ENCODE data around the gene SIKE1.
"Not testable (repeated sequence)": the region's sequence is repeated elsewhere in the genome, so short reads cannot be mapped to it uniquely, and the experiment has no call there.

Gene SIKE1

GRCh38 chr1:114780344-114781226 is at the start of gene SIKE1:
TSS of gene SIKE1 (minus strand) at chr1:114780685. CDS start at chr1:114780607, 78 bp downstream.
- peak; percentile 84 to 90 for DNase-seq (ENCODE audit: low read depth in 2 of 2, low spot score in 1 of 2)

DNA sequence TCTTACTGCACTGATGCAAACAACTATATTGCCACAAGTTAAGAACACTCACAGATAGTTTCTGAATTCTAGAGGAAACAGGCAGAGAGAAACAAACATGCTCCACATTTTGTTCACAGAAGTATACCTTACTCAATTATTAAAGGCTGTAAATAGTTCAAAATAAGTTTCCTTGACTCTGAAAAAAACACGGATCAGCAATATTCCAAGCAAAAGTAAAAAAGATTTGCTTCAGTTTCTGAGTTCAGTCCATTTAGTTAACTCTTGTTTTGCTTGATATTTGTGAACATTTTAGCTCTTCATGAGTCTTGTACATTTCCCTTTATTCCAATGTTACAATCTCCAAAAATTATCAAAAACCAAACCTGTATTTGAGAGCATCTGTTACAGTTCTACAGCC is 49.6 kb upstream of the SIKE1 start:
- not testable (repeated sequence) for DNase-seq (ENCODE audit: low read depth in 2 of 2, low spot score in 1 of 2)

DNA sequence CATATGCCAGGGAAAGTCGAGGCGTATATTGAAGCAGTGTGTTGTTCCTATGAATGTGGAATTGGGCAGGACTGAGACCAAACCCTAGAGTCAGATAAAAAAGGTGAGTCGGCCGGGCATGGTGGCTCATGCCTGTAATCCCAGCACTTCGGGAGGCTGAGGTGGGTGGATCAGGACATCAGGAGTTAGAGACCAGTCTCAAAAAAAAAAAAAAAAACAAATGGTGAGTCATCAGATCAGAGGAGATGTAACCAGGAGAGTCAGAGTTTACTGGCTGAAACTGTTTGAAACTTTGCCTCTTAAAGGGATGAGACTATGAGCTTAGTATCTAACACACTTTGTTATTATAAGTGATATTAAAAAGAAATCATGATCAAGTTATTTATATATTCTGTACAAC is 47.8 kb upstream of the SIKE1 start:
- DNase-seq (ENCODE audit: low read depth in 2 of 2, low spot score in 1 of 2), result no peak

GRCh38 chr1:114821978-114822377 is 41.5 kb upstream of the SIKE1 start:
- no peak for DNase-seq (ENCODE audit: low read depth in 2 of 2, low spot score in 1 of 2)

GRCh38 chr1:114820392-114820791 is 39.9 kb upstream of the SIKE1 start:
- no peak for DNase-seq (ENCODE audit: low read depth in 2 of 2, low spot score in 1 of 2)

GRCh38 chr1:114819869-114820268 is 39.4 kb upstream of the SIKE1 start:
- no peak for DNase-seq (ENCODE audit: low read depth in 2 of 2, low spot score in 1 of 2)

DNA sequence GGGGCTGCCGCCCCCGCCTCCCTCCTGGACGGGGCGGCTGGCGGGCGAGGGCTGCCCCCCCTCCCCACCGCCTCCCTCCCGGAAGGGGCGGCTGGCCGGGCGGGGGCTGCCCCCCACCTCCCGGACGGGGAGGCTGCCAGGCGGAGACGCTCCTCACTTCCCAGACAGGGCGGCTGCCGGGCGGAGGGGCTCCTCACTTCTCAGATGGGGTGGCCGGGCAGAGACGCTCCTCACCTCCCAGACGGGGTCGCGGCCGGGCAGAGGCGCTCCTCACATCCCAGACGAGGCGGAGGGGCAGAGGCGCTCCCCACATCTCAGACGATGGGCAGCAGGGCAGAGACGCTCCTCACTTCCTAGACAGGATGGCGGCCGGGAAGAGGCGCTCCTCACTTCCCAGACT is 24.0 kb upstream of the SIKE1 start:
- DNase-seq (ENCODE audit: low read depth in 2 of 2, low spot score in 1 of 2), result not testable (repeated sequence)

DNA sequence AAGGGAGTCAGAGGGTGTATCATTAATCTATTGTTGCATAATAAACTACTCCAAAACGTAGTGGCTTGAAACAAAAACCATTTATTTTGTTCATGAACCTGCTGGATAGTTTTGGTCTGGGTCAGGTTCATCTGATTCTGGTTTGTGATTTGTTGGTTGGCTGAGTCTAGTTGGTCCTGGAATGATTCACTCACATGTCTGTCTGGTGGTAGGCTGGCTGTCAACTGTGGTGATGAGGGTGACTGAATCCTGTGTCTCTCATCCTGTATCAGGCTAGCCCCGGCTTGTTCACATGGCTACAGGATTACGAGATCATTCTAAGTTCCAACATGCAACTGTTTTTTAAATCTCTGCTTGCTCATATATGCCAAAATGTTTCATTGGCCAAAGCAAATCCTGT is 22.5 kb upstream of the SIKE1 start:
- DNase-seq (ENCODE audit: low read depth in 2 of 2, low spot score in 1 of 2), result no peak

DNA sequence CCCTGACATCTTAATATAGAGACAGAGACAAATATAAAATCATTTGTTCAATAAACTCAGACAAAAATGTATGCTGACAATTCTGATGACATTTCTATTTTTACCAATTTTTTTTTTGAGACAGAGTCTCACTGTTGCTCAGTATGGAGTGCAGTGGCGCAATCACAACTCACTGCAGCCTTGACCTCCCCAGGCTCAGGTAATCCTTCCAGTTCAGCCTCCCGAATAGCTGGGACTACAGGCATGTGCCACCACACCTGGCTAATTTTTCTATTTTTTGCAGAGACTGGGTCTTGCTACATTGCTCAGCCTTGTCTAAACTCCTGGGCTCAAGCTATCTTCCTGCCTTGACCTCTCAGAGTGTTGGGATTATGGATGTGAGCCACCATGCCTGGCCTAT is 13.6 kb upstream of the SIKE1 start:
- no peak for DNase-seq (ENCODE audit: low read depth in 2 of 2, low spot score in 1 of 2)

DNA sequence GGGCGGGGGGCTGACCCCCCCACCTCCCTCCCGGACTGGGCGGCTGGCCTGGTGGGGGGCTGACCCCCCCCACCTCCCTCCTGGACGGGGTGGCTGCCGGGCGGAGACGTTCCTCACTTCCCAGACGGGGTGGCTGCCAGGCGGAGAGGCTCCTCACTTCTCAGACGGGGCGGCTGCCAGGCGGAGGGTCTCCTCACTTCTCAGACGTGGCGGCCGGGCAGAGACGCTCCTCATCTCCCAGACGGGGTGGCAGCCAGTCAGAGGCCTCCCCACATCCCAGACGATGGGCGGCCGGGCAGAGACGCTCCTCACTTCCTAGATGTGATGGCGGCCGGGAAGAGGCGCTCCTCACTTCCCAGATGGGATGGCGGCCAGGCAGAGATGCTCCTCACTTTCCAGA is 10.1 kb upstream of the SIKE1 start:
- DNase-seq (ENCODE audit: low read depth in 2 of 2, low spot score in 1 of 2), result not testable (repeated sequence)

GRCh38 chr1:114786440-114786839 is 6.0 kb upstream of the SIKE1 start:
- DNase-seq (ENCODE audit: low read depth in 2 of 2, low spot score in 1 of 2), result not testable (repeated sequence)

DNA sequence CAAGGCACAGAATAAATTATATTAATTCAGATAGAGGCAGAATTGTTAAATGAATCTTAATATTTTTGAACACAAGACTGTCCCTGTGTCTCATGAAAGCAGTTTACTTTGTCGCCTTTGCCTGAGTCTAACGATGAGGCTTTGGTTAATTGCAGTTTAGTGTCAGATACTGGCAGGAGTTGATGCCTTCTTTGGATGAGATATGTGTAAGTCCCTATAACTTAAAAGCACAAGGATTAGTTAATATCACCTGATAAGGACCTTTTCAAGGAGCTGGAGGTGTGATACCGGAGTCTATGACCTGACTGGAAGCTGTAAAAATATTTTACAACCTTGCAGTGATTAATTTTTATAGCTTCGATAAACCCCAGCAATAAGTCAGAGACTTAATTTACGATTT is 2.0 kb upstream of the SIKE1 start:
- DNase-seq (ENCODE audit: low read depth in 2 of 2, low spot score in 1 of 2), result no peak

DNA sequence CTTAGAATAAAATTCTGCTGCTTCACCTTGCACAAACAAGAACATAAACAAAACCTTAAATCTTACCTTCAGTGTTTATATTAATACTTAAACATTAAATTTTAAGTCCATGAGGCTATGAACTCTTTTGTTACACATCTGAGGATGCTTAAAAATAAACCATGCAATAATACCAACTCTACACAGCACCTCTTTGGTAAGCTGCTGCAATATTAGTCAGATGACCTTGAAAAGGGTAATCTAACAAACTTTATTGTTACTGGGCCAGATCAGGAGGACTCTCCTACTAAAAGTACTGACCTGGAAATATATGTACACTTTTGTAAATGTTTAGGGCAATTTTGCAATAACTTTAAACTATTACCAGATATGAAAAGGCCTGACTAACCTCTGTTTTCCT is 763 bp downstream of the SIKE1 start:
- no peak for DNase-seq (ENCODE audit: low read depth in 2 of 2, low spot score in 1 of 2)

GRCh38 chr1:114776726-114777125 is 3.8 kb downstream of the SIKE1 start:
- not testable (repeated sequence) for DNase-seq (ENCODE audit: low read depth in 2 of 2, low spot score in 1 of 2)

- no peak for DNase-seq (ENCODE audit: low read depth in 2 of 2, low spot score in 1 of 2)
Measured at GRCh38 chr1:114771992-114772391, 8.5 kb downstream of the SIKE1 start.

GRCh38 chr1:114770989-114771388 is 9.5 kb downstream of the SIKE1 start:
- DNase-seq (ENCODE audit: low read depth in 2 of 2, low spot score in 1 of 2), result no peak

DNA sequence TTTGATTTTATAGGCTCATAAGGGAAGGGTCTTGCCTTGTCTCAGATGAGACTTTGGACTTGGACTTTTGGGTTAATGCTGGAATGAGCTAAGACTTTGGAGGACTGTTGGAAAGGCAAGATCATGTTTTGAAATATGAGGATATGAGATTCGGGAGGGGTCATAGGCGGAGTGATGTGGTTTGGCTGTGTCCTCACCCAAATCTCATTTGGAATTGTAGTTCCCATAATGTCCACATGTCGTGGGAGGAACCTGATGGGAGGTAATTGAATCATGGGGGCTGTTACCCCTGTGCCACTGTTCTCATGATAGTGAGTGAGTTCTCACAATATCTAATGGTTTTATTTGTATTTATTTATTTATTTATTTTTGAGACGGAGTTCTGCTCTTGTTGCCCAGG is 15.8 kb downstream of the SIKE1 start:
- DNase-seq (ENCODE audit: low read depth in 2 of 2, low spot score in 1 of 2), result no peak

- DNase-seq (ENCODE audit: low read depth in 2 of 2, low spot score in 1 of 2), result no peak
Measured at GRCh38 chr1:114758256-114758832, 22.1 kb downstream of the SIKE1 start.

GRCh38 chr1:114757455-114758255 is 22.8 kb downstream of the SIKE1 start, which contains the start of gene CSDE1:
TSS of gene CSDE1 (minus strand) at chr1:114757984. CDS start at chr1:114739890, 18,094 bp downstream.
- DNase-seq (ENCODE audit: low read depth in 2 of 2, low spot score in 1 of 2), result peak; percentile 93 to 95

GRCh38 chr1:114756949-114757454 is 23.5 kb downstream of the SIKE1 start:
- DNase-seq (ENCODE audit: low read depth in 2 of 2, low spot score in 1 of 2), result no peak

Data from stimulated activated CD8-positive, alpha-beta memory T cell treated with anti-CD3 and anti-CD28 coated beads, Interleukin-4, amount 100 ng/mL, for 1 hour (primary cell).